Measurements from ENCODE around the gene ABHD14A.

- TF ChIP-seq CTCF (conservative IDR thresholded peaks at IDR 0.05) (no peak), EZH2 (IDR thresholded peaks at IDR 0.05; ENCODE audit: low read depth) (no peak)
These were observed 15.2 kb upstream of the ABHD14A start for GRCh38 chr3:51959651-51960050.

All from PC-9 (cell line).